AG04449 (cell line): Measurements from ENCODE around the gene SMG6.

Source experiments
- CTCF ChIA-PET: fragments of 350-600 bp; formaldehyde crosslinking; extraction: SDS; loops from one replicate; lab custom pipeline; 2021; ENCODE audit warnings: antibody characterized with exemption; lab: Yijun Ruan, JAX
- POLR2A ChIA-PET: fragments of 400-600, 350-600 bp; formaldehyde crosslinking; extraction: SDS; loops from one replicate; lab custom pipeline; 2020; ENCODE audit warnings: antibody characterized with exemption, inconsistent platforms; lab: Yijun Ruan, JAX
- DNase-seq: peaks from one replicate; pipeline ENCODE4 v3.0.0-alpha.2; 2010; ENCODE audit warnings: low read depth, low spot score
- H3K4me3 ChIP-seq: 2 replicates; pipeline ENCODE4 v1.5.1; 2011; ENCODE audit warnings: low read depth, mild to moderate bottlenecking, control low read depth, low read length
- TF ChIP-seq, protein P1 (sequence below): IDR thresholded peaks from one replicate; pipeline ENCODE4 v1.5.1; 2011; ENCODE audit warnings: mild to moderate bottlenecking, moderate library complexity, low read length, control low read depth, inconsistent platforms; ENCODE audit not compliant: insufficient read depth; ENCODE audit errors: missing control alignments

Gene SMG6

DNA sequence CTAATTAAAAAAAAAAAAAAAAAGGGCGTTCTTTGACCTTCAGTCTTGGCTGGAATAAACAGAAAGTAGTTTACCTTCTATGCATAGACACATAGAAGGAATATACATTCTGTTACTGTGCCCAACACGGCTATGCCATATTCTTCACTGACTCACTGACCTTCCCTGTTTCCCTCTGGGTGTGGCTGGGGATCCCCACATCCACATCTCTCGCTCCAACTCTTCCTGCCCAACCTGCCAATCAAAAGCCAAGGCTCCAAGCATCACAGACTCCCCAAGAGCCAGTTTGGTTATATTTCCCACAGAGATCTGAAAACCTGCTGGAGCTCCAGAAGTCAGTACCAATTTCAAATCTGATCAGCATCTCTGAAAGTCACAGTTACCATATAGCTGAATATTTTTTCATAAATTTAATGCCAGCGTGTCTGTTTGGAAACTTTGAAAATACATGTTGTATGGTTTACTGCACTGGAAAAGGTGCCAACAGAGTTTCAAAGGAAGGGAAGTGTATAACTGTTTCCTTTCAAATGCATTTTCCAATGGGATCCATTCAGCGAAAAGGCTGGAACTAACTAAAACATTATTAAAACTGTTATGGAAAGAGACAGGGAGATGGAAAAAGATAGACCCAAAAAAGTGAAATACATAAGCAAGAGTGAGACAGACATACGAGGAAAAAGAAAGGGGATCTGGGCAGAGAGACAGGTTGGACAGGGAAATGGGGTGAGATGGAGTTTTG is 91.8 kb downstream of the SMG6 start:
- CTCF ChIA-PET = interaction anchor here (0.7 to 2.7 kb wide), 4 partner anchors 9 to 157 kb away, joined by 3 to 11 read pairs (median 3); partner anchors contain the start of gene HIC1
- POLR2A ChIA-PET = interaction anchor here (3.1 kb wide), 1 partner anchor 30 kb away, joined by 12 read pairs; no protein-coding TSS in a partner anchor
- no peak for DNase-seq

DNA sequence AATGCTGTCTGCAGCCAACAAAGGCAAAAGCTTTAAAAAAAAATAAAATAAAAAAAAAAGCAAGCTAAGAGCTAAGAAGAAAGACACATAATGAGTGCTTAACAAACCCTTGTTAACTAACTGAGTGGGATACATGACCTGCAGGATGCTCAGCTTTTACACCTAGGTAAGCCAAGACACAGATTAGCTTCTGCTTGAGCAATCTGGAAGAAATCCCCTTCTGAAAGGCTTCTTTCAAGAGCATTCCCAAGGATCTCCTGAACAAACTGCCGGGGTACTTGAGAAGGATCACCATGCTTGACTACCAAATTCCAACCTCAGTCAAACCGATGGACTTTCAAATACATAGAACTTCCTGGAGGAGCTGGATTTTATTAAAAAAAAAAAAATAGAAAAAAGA is 92.9 kb downstream of the SMG6 start:
- TF ChIP-seq, protein P1, sequence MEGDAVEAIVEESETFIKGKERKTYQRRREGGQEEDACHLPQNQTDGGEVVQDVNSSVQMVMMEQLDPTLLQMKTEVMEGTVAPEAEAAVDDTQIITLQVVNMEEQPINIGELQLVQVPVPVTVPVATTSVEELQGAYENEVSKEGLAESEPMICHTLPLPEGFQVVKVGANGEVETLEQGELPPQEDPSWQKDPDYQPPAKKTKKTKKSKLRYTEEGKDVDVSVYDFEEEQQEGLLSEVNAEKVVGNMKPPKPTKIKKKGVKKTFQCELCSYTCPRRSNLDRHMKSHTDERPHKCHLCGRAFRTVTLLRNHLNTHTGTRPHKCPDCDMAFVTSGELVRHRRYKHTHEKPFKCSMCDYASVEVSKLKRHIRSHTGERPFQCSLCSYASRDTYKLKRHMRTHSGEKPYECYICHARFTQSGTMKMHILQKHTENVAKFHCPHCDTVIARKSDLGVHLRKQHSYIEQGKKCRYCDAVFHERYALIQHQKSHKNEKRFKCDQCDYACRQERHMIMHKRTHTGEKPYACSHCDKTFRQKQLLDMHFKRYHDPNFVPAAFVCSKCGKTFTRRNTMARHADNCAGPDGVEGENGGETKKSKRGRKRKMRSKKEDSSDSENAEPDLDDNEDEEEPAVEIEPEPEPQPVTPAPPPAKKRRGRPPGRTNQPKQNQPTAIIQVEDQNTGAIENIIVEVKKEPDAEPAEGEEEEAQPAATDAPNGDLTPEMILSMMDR = no peak
- ChIA-PET CTCF (interaction anchor here (0.7 to 1.0 kb wide), 2 partner anchors 13 to 35 kb away, joined by 3 read pairs; no protein-coding TSS in a partner anchor), POLR2A (interaction anchor here (0.6 kb wide), 1 partner anchor 29 kb away, joined by 3 read pairs; no protein-coding TSS in a partner anchor)
- DNase-seq = no peak
- H3K4me3 ChIP-seq = no peak overlapping the region

More for the DNA sequence above, 91.8 kb downstream of the SMG6 start:
- H3K4me3 ChIP-seq = no peak overlapping the region
- TF ChIP-seq, protein P1 = no peak

DNA sequence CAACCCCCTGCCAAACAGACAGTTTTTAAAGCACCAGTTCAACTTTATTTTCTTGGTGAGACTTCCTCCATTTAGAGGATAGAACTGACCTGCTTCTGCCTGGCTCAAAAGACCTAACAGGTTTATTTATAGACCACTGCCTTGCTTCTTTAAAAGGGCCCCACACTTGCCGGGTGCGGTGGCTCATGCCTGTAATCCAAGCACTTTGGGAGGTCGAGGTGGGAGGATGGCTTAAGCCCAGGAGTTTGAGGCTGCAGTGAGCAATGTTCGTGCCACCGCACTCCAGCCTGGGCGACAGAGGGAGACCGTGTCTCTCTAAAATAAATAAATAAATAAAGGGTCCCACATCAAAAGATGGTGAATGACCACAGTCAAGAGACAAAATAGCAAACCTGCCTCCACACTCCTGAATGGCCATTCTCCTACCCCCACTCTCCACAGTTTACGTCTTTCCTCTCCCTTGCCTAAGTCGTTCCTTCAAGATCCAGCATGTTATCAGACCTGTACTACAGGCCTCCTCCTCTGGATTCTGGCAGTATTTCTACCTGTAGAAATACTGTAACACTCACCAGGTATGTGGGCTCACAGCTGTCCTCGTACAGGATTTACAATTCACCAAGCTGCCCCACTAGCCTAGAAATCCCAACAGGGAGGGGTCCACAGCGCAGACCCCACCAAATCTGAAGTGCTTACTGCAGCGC is 95.6 kb downstream of the SMG6 start:
- POLR2A ChIA-PET = no interaction called here
- no peak for DNase-seq
- TF ChIP-seq, protein P1 = no peak
- CTCF ChIA-PET = interaction anchor here (0.8 to 1.8 kb wide), 2 partner anchors 13 to 112 kb away, joined by 3 to 5 read pairs; no protein-coding TSS in a partner anchor
- H3K4me3 ChIP-seq = no peak overlapping the region

DNA sequence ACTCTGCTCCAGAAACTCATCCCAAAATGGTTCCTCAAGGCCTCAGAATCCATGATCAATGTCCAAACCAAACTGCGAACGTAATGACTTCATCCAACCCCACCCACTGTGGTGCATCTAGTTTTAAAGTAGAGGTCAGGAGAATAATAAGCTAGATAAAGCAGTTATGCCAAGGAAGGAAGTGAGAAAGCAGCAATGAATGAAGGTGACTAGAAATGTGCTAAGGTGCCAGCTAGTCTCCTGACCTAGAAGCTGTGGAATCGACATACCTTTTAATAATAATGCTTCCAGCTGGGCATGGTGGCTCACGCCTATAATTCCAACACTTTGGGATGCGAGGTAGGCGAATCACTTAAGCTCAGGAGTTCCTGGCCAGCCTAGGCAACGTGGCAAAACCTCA is 99.2 kb downstream of the SMG6 start:
- no peak for DNase-seq
- CTCF ChIA-PET = interaction anchor here (0.9 to 2.1 kb wide), 4 partner anchors 9 to 136 kb away, joined by 3 to 6 read pairs (median 4); no protein-coding TSS in a partner anchor
- POLR2A ChIA-PET = interaction anchor here (0.5 kb wide), 1 partner anchor 12 kb away, joined by 4 read pairs; no protein-coding TSS in a partner anchor
- TF ChIP-seq, protein P1 = no peak
- H3K4me3 ChIP-seq = no peak overlapping the region

DNA sequence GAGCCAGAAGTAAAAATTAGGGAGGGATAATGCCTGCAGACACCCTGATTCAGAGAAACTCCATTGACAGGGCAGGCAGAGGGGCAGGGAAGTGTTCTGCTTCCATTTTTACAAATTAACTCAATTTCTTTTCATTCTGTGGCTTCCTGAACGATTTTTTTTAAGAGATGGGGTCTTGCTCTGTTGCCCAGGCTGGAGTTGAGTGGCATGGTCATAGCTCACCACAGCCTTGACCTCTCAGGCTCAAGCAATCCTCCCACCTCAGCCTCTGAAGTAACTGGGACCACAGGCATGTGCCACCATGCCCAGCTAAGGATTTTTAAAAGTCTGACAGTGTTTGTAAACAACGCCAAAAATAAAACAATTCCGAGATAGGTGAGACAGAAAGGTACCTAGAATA is 99.8 kb downstream of the SMG6 start:
- no peak for DNase-seq
- TF ChIP-seq, protein P1 = no peak
- ChIA-PET POLR2A (no interaction called here), CTCF (interaction anchor here (1.3 to 2.1 kb wide), 3 partner anchors 28 to 136 kb away, joined by 4 to 6 read pairs (median 4); no protein-coding TSS in a partner anchor)
- H3K4me3 ChIP-seq = no peak overlapping the region
